Peyer's patch (tissue), 4 donors: ENCODE measurements around the gene CEP55. TPM values are rescaled to one million over a fixed set of nuclear protein-coding genes. Genes with fewer than 3 reads are reported as not detected.

Experiments used
- DNase-seq, 3 donors: peaks; one replicate each; pipeline ENCODE4 v3.0.0-alpha.2; 2017 to 2019
- H3K27ac ChIP-seq, 4 donors: fragments of 200-600 bp; sonication (generic); one replicate each; pipeline ENCODE4 v1.5.1; 2016 to 2019
- H3K27me3 ChIP-seq, 2 donors: fragments of 200-600 bp; sonication (generic); one replicate each; pipeline ENCODE4 v1.5.1; 2019
- H3K36me3 ChIP-seq, 3 donors: fragments of 200-600 bp; sonication (generic); one replicate each; pipeline ENCODE4 v1.5.1; 2016 to 2019
- H3K4me1 ChIP-seq, 4 donors: fragments of 200-600 bp; sonication (generic); one replicate each; pipeline ENCODE4 v1.5.1; 2016 to 2019
- H3K4me3 ChIP-seq, 4 donors: fragments of 200-600 bp; sonication (generic); 1 replicate in 3 of 4; 2 replicates in 1 of 4; pipeline ENCODE4 v1.5.1; 2016 to 2019; ENCODE audit warnings: mild to moderate bottlenecking in 1 of 4
- H3K9me3 ChIP-seq, 4 donors: fragments of 200-600 bp; sonication (generic); one replicate each; pipeline ENCODE4 v1.5.1; 2016 to 2019; ENCODE audit warnings: mild to moderate bottlenecking in 1 of 4
- CTCF ChIP-seq, 6 experiments: fragments of 450-650 bp in 4 of 6; fragments of 200-600 bp in 2 of 6; sonication (generic) in 1 of 6; IDR thresholded peaks; one replicate each; pipeline ENCODE4 v1.5.1; 2017 to 2019; ENCODE audit warnings: antibody characterized with exemption in 6 of 6, mild to moderate bottlenecking in 3 of 6, moderate library complexity in 1 of 6
- POLR2A ChIP-seq, 2 donors: fragments of 450-650 bp; IDR thresholded peaks; one replicate each; pipeline ENCODE4 v1.5.1; 2017; ENCODE audit warnings: antibody characterized with exemption in 2 of 2, mild to moderate bottlenecking in 2 of 2, moderate library complexity in 2 of 2
- total RNA-seq, 4 donors: library from RNA; depleted of rRNA; stranded (reverse); fragments of >200 nt; gene quantifications; one replicate each; pipeline ENCODE4 v1.1.0, GENCODE V29; 2016

Gene CEP55
- total RNA-seq, 4 donors from 2014 or later: 1.1 to 32.2 (median 4.5) TPM

- Histone ChIP-seq H3K36me3 (no peaks in the 10 kb centered on the region), H3K27me3 (no peaks in the 10 kb centered on the region), H3K9me3 (no peaks in the 10 kb centered on the region), H3K27ac (peak overlapping the region in 2 of 4 donors; percentile 17 to 25), H3K4me3 (no peak overlapping the region), H3K4me1 (peaks cover 0 to 14% (median 0%) of the 10 kb centered on the region in 4 donors)
- TF ChIP-seq POLR2A (IDR thresholded peaks at IDR 0.05) (no peak), CTCF (IDR thresholded peaks at IDR 0.05) (no peak)
- no peak for DNase-seq
Observed at GRCh38 chr10:93550606-93551005, 54.2 kb downstream of the CEP55 start.

DNA sequence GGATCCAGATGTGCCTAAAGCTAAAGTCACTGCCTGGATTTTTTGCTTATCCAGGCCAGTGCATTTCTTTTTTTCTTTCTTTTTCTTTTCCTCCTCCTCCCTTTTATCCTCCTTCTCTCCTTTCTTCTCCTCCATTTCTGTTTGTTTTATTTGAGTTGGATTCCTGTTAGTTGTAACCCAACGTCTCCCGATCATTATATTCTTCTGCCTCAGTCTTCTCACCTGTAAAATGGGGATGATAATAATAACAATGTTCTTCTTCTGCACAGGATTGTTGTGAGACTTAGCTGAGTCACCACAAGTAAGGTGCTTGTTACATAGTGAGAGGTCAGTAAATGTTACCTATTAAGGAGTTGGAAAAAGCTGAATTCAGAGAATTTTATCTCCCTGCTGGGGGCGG lies 56.4 kb downstream of the CEP55 start:
- no peak overlapping the region for H3K4me3 ChIP-seq
- TF ChIP-seq POLR2A (IDR thresholded peaks at IDR 0.05) (no peak), CTCF (IDR thresholded peaks at IDR 0.05) (no peak)
- DNase-seq: no peak
- H3K27ac ChIP-seq: no peak overlapping the region
- no peaks in the 10 kb centered on the region for H3K9me3 ChIP-seq
- H3K4me1 ChIP-seq: peaks cover 0 to 14% (median 0%) of the 10 kb centered on the region in 4 donors
- H3K27me3 ChIP-seq: no peaks in the 10 kb centered on the region
- H3K36me3 ChIP-seq: no peaks in the 10 kb centered on the region

DNA sequence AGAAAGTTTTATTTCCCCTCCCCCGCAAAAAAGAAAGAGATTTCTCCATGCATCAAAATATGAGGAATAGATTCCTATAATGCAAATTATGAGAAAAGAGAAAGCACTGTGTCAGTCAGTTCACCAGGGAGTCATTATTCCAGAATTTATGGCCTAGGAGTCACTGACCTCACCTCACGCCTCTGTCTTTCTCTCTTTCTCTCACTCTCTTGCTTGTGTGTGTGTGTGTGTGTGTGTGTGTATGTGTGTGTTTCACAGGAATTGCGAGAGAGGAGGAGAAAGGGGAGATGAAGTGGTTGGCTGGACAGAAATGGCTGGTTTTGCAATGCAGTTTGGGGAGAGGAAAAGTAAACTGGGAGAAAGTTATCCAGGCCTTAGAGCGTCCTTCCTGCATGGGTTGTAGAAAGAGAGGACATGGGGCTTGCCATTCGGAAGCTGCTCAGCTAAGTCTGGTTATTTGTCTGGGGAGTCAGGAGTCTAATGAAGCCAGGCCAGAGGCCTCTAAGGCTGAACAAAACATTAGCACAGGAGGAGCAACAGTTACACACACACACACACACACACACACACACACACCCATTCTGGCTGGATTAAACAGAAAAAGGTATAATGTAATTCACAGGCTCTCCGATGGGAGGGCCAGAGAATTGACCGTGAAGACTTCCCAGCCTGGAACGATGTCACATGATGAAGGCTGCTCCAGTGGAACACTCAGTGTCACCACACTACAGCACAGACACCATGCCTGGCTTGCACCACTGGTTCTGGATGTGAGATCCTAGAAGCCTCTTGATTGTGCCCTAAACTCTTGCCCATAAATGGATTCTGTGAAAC lies 57.3 kb downstream of the CEP55 start:
- no peak for DNase-seq

DNA sequence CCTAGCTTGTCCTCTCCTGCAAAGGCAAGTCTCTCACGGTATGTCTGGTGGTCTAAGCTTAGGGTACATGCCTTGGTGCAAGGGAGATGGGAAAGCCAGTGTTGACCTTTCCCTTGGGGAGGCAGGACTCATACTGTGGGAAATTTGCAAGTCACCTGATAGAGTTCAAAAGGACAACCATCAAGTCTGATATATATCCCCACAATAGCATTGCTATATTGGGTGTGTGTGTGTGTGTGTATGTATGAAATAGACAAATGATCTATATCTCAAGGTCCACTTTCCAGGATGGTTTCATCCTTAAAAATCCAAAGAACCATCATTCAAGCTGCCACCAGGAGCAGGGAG lies 57.9 kb downstream of the CEP55 start:
- no peak overlapping the region for H3K4me3 ChIP-seq
- H3K4me1 ChIP-seq: peaks cover 0 to 14% (median 0%) of the 10 kb centered on the region in 4 donors
- TF ChIP-seq POLR2A (IDR thresholded peaks at IDR 0.05): no peak
- DNase-seq: no peak
- H3K9me3 ChIP-seq: no peaks in the 10 kb centered on the region
- no peaks in the 10 kb centered on the region for H3K27me3 ChIP-seq
- H3K27ac ChIP-seq: no peak overlapping the region
- no peaks in the 10 kb centered on the region for H3K36me3 ChIP-seq

More for the DNA sequence above, 57.3 kb downstream of the CEP55 start:
- Histone ChIP-seq H3K4me1 (peaks cover 0 to 14% (median 0%) of the 10 kb centered on the region in 4 donors), H3K27me3 (no peaks in the 10 kb centered on the region), H3K36me3 (no peaks in the 10 kb centered on the region), H3K4me3 (no peak overlapping the region), H3K27ac (no peak overlapping the region), H3K9me3 (no peaks in the 10 kb centered on the region)
- TF ChIP-seq CTCF (IDR thresholded peaks at IDR 0.05) (no peak), POLR2A (IDR thresholded peaks at IDR 0.05) (no peak)

GRCh38 chr10:93554760-93555432 lies 58.5 kb downstream of the CEP55 start:
- H3K4me1 ChIP-seq: peaks cover 0 to 14% (median 0%) of the 10 kb centered on the region in 4 donors
- H3K4me3 ChIP-seq: no peak overlapping the region
- H3K9me3 ChIP-seq: no peaks in the 10 kb centered on the region
- peak; percentile 27 to 83 (median 77) for DNase-seq
- peak overlapping the region in 1 of 4 donors; percentile 57 for H3K27ac ChIP-seq
- no peaks in the 10 kb centered on the region for H3K27me3 ChIP-seq
- H3K36me3 ChIP-seq: no peaks in the 10 kb centered on the region
- no peak for TF ChIP-seq POLR2A (IDR thresholded peaks at IDR 0.05)
- peak in 5 of 6 experiments; percentile 11 to 65 (median 58) for TF ChIP-seq CTCF (IDR thresholded peaks at IDR 0.05)

DNA sequence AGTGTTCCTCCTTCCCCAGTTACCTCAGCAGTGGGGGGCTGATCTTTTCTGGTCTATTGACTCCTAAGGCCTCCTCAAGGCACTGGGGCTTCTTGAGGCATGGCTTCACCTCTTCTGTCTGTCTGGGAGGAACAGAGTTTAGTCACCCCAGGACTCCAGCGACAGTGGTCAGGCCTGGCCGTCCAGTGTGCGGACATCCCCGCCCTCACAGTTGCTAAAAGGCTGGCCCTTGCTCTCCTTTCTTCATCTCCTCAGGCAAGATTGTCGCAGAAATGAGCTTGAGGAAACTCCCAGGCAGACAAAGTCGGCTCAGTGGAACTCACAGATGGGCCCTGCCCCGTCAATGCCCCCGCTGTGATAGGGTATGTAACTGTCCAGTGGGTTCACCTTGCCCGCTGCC lies 63.1 kb downstream of the CEP55 start:
- DNase-seq: no peak
- TF ChIP-seq POLR2A (IDR thresholded peaks at IDR 0.05): no peak
- no peak for TF ChIP-seq CTCF (IDR thresholded peaks at IDR 0.05)

More for the DNA sequence above, 63.1 kb downstream of the CEP55 start:
- Histone ChIP-seq H3K4me1 (peaks cover 0 to 8% (median 0%) of the 10 kb centered on the region in 4 donors), H3K27ac (no peak overlapping the region), H3K4me3 (no peak overlapping the region), H3K9me3 (no peaks in the 10 kb centered on the region), H3K36me3 (no peaks in the 10 kb centered on the region), H3K27me3 (no peaks in the 10 kb centered on the region)
